Adrenal gland (tissue), 5 donors: ENCODE data around the gene HSD17B2.

ENCODE experiments used
- POLR2A ChIP-seq, 2 donors: fragments of 450-650 bp; IDR thresholded peaks; one replicate each; pipeline ENCODE4 v1.6.1; 2017; ENCODE audit warnings: antibody characterized with exemption in 2 of 2, mild to moderate bottlenecking in 2 of 2, moderate library complexity in 1 of 2
- TF ChIP-seq, protein P1 (sequence below), 6 experiments: fragments of 450-650 bp in 4 of 6; fragments of 200-600 bp in 2 of 6; sonication (generic) in 1 of 6; IDR thresholded peaks; 1 replicate in 5 of 6; 2 replicates in 1 of 6; pipeline versions ENCODE4 v1.5.1 to v1.8.0; 2016 to 2021; ENCODE audit warnings: antibody characterized with exemption in 6 of 6, mild to moderate bottlenecking in 2 of 6, moderate library complexity in 1 of 6
- donor health status: DM: no; HTN: no; CAD: no.

DNA sequence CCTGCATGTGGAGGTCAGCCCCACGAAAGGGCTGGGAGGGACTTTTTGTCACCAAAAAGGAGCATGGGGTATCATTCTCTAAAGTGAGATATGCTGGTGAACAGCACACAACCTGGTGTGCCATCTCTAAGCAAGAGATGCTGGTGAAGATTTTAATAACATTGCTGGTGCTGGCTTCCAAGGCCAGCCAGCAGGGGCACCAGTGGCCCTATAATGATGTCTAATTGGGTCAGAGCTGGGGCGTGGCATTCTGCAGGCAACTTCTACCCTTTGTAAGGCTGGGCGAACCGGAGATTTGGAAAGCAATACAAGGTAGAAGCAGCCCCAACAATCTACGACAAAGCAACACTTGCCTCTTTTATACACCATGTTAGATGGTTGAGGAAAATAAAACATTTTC lies 40.6 kb upstream of the HSD17B2 start:
- TF ChIP-seq, protein P1, sequence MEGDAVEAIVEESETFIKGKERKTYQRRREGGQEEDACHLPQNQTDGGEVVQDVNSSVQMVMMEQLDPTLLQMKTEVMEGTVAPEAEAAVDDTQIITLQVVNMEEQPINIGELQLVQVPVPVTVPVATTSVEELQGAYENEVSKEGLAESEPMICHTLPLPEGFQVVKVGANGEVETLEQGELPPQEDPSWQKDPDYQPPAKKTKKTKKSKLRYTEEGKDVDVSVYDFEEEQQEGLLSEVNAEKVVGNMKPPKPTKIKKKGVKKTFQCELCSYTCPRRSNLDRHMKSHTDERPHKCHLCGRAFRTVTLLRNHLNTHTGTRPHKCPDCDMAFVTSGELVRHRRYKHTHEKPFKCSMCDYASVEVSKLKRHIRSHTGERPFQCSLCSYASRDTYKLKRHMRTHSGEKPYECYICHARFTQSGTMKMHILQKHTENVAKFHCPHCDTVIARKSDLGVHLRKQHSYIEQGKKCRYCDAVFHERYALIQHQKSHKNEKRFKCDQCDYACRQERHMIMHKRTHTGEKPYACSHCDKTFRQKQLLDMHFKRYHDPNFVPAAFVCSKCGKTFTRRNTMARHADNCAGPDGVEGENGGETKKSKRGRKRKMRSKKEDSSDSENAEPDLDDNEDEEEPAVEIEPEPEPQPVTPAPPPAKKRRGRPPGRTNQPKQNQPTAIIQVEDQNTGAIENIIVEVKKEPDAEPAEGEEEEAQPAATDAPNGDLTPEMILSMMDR (IDR thresholded peaks at IDR 0.05): no peak
- TF ChIP-seq POLR2A (IDR thresholded peaks at IDR 0.05): no peak
